Left renal cortex interstitium (tissue), 4 donors: ENCODE data around the gene TLCD3A. TPM values are rescaled to one million over a fixed set of nuclear protein-coding genes. Genes with fewer than 3 reads are reported as not detected.
"Not testable (repeated sequence)": the region's sequence is repeated elsewhere in the genome, so short reads cannot be mapped to it uniquely, and the experiment has no call there.

Experiments used
- DNase-seq, 4 donors: peaks; one replicate each; pipeline ENCODE4 v3.0.0-alpha.2; 2013; ENCODE audit warnings: low read depth in 4 of 4, low spot score in 2 of 4, missing footprints in 1 of 4
- polyA plus RNA-seq, 4 donors: library from polyadenylated mRNA; unstranded; fragments of 120-200 nt; gene quantifications; one replicate each; pipeline ENCODE4 v1.2.1, GENCODE V29; 2013; ENCODE audit not compliant: insufficient read length in 4 of 4

Gene TLCD3A
- polyA plus RNA-seq, result 10 to 100 TPM; 21.4 to 29.3 (median 27.1) TPM

DNA sequence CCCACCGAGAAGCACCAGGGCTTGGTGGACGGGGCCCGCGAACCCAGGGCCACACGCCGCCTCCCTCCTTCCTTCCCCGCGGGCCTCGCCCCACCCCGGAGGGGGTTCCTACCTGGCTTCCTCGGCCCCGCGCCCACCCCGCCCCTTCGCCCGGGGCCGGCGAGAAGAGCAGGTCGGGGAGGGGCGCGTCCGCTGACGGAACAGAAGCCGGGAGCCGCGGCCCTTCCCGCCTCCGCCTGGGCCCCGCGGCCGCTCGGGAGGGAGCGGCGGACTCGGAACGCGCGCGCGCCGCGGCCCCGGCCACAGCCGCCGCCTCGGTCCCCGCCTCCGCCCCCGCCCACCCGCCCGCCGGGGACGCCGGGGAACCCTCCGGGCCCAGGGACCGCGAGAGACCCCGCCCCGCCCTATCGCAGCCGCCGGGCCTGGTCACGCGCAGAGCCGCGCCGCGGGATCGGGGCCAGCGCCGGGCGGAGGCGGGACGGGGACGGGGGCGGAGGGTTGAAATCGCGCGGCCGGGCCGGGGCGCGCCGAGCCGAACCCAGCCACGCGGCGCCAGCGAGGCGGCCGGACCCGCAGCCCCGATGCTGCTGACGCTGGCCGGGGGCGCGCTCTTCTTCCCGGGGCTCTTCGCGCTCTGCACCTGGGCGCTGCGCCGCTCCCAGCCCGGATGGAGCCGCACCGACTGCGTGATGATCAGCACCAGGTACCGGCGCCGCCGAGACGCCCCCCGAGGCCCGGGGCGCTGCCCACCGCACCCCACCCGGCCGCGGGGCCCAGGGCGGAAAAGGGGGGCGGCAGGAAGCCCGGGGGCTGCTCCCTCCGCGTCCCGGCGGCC is at the start of gene TLCD3A:
Gene TLCD3A (plus strand): TSS at position 530 of the 835 bp plus-strand sequence. CDS start 52 bp downstream, at position 582.
- no peak for DNase-seq

DNA sequence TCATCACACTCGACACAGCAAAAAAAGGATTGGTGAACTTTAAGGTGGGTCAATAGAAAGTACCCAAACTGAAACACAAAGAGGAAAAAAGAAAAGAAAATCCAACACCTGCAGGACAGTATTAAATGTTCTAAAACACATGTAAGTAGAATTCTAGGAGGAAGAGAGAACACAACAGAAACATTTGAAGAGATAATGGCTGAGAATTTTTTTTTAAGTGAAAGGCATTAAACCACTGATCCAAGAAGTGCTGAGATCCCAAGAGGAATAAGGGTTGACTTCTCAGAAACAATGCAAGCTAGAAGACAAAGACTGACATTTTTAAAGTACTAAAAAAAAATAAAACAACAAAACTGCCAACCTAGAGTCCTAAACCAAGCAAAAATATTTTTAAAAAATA is 49.4 kb upstream of the TLCD3A start:
- DNase-seq, result no peak

DNA sequence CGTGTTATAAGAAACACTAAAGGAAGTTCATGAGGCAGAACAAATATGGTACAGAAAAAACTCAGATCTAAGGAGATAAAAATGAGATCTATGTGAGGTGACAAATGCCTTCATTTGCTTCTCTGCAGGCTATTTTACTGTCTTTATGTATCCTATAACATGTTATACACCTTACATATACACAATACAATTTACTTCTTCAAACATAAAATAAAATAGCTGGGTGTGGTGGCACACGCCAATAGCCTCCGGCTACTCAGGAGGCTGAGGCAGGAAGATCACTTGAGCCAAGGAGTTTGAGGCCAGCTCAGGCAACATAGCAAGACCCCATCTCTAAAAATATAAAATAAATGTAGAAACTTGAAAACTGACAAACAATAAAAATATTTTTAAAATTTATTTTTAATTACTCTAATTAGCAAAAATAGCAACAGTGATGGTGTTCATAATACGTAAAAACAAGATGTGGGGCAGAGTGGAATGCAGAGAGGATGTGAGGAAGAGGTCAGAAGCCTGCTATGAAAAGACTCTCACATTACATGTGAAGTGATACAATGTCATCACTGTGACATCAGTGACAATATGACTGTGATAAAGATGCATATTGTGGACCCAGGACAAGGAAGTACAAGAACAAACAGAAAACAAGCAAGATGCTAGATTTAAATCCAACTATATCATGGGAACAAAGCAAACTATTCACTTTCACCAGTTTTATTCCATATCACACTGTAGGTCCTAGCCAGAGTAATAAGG is 48.7 kb upstream of the TLCD3A start:
- no peak for DNase-seq

DNA sequence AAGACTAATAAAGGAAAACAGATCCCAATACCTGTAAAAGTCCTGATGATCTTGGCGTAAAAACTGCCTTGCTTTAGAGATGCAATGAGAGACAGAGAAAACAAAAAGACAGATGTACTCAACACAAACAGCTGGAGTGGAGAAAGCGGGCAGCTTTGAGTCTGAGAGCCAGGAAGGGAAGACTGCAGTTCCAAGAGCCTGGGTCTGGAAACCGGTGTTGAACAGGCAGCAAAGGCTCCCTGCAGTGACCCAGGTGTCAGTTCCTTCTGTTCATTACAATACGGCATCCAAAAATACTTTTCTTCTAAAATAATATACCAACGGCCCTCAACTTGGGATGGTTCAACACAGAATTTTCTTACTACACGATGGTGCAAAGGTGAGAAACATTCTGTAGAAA is 47.4 kb upstream of the TLCD3A start:
- no peak for DNase-seq

DNA sequence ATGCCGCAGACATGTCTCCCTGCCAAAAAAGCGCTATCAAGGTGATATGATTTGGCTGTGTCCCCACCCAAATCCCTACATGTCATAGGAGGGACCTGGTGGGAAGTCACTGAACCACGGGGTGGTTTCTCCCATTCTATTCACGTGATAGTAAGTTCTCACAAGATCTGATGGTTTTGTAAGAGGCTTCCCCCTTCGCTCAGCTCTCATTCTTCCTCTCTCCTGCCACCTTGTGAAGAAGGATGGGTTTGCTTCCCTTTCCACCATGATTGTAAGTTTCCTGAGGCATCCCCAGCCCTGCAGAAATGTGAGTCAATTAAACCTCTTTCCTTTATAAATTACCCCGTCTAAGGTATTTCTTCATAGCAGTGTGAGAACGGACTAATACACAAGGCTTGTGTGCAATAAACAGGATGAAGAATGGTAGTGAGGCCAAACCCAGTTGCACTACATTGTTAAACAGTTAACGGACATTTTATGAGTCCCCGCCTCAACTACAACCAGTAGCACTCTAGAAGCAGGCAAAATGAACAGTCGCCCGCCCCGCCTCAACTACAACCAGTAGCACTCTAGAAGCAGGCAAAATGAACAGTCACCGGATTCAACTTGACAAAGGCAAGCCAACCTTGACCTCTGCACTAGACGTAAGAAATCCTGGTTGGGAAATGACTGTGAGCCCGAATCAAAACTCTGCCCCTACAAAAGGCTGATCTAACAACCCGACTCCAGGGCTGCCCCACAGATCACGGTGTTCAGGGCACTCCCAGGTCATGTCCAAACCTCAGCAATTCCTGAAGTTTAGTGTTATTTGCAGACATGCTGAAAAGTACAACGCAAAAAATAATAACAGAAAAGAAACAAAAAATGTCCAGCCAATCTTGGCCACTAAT is 44.1 kb upstream of the TLCD3A start:
- DNase-seq, result no peak

DNA sequence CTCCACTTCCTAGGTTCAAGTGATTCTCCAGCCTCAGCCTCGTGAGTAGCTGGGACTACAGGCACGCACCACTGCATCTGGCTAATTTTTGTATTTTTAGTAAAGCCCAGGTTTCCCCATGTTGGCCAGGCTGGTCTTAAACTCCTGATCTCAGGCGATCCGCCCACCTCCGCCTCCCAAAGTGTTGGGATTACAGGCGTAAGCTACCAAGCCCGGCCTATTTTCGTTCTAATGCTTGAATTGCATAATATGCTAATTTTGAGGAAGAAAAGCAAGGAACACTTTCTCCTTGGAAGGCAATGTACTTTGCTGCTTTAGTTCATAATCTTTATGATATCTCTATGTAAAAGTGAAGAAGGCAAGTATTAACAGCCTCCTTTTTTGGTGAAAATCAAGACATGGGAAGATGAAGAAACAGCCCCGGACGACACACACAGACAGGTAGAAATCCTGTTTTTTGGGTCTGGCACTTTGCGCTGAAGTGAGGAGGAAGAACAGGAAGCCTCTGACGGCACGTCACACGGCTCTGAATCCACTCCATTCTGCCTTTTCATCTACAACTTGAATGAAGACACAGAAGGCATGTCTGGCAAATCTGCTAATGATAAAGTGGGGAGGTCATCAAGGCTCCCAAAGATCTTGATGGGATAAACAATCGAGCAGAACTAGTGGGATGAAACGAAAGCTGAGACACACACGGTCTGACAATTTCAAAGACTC is 42.7 kb upstream of the TLCD3A start:
- no peak for DNase-seq

- DNase-seq, result no peak
These were observed 42.0 kb upstream of the TLCD3A start for GRCh38 chr17:690361-690760.

- no peak for DNase-seq
These were observed 41.0 kb upstream of the TLCD3A start for GRCh38 chr17:691423-691822.

- DNase-seq, result no peak
These were observed 40.3 kb upstream of the TLCD3A start for GRCh38 chr17:692116-692515.

GRCh38 chr17:693791-694638 is 38.4 kb upstream of the TLCD3A start:
- no peak for DNase-seq

GRCh38 chr17:696369-696768 is 36.0 kb upstream of the TLCD3A start:
- no peak for DNase-seq

GRCh38 chr17:697682-698081 is 34.7 kb upstream of the TLCD3A start:
- no peak for DNase-seq

DNA sequence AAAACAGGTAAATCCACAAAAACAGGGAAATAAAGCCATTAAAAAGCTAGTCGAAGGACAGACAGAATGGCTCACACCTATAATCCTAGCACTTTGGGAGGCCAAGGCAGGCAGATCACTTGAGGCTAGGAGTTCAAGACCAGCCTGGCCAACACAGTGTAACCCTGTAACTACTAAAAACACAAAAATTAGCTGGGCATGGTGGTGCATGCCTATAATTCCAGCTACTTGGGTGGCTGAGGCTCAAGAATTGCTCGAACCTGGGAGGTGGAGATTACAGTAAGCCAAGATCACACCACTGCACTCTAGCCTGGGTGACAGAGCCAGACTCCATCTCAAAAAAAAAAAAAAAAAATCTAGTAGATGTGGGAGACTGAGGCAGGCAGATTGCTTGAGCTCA is 34.3 kb upstream of the TLCD3A start:
- DNase-seq, result not testable (repeated sequence)

- no peak for DNase-seq
These were observed 33.1 kb upstream of the TLCD3A start for GRCh38 chr17:699345-699744.

- DNase-seq, result no peak
These were observed 31.8 kb upstream of the TLCD3A start for GRCh38 chr17:700504-701094.

DNA sequence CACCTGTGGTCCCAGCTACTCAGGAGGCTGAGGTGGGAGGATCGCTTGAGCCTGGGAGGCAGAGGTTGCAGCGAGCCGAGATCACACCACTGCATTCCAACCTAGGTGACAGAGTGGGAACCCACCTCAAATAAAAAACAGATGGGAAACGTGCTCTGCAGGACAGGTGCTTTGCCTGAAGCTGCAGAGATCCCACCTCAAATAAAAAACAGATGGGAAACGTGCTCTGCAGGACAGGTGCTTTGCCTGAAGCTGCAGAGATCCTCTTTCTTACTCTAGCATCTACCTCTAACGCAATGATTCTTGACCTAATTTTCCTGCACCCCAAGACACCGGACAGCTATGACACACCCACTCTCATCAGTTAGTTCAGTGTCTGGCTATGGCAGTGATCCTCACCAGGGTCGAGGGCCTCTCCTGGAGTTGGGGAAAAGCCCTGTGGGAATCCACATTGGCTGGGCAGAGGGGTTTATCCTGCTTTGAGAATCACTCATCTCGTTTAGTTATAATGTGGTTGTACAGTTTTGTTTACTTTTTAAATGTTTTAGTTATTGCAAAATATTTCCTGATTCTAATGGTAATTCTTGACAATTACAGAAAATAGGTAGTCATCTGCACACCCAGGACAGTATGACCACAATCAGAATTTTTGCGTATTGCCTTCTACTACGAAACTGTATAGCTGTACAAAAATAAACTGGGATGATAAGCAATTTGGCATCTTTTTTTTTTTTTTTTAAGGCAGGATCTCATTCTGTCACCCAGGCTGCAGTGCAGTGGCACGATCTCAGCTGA is 29.1 kb upstream of the TLCD3A start:
- no peak for DNase-seq

- no peak for DNase-seq
These were observed 28.1 kb upstream of the TLCD3A start for GRCh38 chr17:704111-704864.
